ENCODE results near the gene TAL1.

Gene TAL1

DNA sequence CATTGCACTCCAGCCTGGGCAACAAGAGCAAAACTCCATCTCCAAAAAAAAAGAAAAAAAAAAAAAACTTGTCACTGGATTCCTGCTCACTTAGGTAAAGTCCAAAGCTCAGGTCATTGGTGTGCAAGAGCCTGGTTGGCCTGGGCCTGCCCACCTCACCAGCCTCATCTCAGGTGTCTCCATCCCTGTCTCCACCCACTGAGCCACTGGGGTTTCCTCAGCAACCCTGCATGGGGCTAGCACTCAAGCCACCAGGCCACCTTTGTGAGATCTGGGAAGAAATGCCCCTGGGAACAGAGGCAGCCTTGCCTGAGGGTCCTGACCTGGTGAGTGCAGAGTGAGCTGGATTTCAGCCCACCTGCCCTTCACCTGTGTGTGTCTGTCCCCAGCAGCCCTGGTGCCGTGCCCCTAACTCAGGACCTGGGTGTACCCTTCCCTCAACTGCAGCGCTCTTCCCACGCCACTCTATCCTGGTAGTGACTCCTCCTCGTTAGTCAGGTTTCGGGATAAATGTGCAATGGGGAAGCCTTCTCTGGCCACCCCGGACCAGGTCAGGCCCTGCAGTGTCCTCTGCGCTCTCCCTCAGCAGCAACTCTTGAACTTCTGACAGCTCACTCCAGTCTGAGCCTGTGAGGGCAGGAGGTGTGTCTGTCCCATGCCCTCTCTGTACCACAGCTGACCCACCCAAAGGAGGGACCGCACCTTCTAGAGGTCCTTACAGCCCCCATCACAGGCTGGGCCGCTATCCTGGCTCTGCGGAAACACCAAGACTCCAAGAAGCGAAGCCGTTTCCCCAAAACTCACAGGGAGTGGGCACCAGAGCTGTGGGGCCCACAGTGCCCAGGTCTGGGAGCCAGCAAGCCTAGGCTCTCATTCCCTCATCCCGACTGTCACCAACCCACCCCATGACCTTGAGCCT is 45.5 kb downstream of the TAL1 start:
- no peak for DNase-seq

DNA sequence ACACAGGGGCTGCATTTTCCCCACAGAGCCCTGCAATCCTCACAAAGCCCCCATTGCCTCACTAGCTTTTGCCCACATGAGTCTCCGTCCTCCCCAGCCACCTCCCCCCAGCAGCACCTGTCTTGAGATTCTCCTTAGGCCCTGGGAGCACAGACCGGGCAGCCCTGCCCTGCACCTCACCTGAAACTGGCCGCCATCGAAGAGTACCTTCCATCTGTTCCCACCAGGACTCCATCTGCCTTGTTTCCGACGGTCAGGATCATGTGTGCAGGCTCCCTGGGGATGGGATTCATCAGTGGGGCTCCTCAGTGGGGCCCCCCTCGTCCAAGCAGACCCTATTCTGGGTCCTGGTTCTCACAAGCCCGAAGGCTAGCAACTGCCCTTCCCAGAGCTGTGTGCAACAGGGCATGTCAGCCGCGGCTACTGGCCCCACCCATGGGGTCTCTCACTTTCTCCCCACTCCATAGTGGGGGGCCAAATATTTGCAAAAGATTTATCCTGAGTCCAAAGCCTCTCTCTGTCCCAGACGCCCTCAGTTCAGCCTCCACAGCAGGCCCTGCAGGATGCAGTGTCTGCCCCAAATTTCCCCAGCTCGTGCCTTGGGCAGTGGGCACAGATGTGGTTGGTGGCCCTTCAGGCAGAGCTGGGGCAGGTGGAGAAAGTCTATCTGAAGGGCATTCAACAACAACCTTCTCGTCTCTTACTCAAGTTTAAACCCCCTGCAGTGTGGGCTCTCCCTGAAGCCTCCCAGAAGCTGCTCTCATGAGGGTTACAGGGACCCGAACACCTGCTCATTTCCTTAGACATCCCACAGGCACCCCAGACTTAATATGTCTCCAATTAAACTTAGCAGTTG is 47.0 kb downstream of the TAL1 start:
- no peak for DNase-seq

DNA sequence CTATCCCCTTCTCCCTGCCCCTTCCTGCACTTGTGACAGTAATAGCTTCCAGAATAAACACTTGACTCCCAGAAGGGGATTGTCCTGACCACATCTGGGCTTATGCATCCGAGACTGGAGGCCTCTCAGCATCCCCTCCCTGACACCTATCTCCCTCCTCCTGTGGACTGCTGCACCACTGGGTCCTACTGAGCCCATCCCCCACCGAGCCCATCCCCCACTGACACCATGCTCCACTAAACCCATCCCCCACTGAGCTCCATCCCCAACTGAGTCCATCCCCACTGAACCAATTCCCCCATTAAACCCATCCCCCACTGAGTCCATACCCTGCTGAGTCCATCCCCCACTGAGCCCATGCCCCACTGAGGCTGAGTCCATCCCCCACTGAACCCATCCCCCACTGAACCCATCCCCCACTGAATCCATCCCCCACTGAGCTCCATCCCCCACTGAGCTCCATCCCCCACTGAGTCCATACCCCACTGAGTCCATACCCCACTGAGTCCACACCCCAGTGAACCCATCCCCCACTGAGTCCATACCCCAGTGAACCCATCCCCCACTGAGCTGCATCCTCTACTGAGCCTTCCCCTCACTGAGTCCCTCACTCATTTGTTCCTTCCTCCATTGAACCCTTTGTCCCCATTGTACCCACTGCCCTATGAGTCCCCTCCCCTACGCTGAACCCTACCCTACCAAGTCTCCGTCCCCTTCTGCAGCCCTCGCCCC is 47.8 kb downstream of the TAL1 start:
- DNase-seq: no peak

DNA sequence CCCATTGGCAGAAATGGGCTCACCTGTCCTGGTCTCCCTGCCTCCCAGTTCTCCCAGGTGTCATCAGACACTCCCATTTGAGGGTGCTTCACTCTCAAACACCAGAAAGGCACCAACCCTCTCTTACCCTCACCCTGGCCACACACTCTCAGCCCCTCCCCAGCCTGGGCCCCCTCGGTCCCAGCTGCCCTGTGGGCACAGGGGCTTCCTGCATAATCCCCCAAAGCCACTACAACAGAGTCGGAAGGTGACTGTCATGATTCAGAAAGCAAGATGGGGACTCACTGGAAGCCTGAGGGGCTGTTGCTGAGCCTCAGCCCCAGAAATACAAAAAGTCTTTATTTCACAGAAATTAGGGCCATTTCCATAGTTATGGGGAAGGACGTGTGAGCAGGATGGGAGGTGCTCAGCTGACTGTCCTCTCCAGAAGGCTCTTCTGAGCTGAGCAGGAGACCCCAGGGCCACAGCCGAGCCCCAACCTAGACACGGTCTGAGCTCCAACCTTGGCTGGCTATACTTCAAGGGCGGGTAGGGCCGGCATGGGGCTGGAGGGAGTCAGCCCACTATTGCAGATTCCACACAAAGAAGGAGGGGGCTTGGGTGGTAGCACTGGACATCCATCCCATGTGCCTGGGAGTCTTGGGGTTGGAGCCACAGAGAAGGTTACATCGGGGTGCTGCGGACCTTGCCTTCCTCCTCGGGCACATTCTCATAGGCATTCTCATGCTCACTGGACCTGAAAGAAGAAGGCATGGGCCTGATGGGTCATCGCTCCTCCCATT is 48.5 kb downstream of the TAL1 start:
- DNase-seq: no peak

DNA sequence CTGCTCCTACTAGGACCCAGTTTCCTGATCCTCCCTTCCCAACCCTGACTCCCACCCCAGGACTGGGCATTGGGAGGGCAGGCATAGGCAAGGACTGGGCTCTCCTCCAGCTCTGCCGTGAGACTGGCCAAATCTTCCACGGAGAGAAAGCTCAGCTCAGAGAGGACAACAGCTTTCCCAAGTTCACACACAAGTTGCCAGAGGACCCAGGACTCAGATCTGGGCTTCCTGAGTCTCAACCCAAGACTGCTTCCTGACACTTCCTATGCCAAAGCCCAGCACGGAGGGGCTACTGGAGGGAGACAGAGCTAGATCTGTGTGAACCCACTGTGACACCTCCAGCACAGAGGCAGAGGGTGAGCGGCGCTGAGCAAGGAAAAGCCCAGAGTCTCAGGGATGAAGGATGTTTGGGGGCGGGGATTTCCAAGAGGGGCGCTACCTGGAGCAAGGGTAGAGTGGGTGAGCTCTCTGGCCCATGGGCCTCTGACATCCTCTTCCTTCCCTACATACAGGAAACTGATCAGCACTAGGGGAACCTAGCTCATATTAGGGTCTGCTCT is 49.3 kb downstream of the TAL1 start:
- no peak for DNase-seq

DNA sequence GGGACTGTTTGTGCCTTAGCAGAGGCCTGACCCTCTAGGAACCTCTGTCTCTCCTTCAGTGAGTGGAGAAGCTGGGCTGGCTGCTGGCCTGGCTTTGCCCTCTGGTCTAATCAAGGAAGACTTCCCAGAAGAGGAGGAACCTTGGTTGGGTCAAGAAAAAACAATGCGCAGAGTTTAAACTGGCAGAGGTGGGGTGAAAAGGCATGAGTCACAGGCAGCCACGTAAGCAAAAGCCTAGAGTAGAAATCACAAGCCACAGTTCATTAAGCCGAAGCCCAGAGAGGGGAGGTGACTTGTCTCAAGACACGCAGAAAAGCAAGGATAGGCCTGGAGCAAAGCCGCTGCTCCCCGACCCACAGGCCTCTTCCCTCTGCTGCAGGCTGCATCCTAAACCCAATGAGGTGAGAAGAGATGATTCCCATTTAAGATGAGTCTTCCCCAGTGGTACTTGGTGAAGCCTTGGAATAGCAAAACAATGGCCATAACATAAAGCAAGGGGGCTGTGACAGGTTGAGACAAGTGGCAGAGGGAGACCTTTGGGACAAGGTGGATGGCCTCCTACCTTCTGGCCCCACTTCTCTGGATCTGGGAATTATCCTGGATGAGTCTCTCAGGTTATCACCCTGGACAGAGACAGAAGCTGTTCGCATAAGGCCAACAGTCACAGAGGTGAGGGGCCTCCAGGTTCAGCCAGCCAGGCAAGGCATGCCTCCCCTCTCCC is 49.9 kb downstream of the TAL1 start:
- no peak for DNase-seq

DNA sequence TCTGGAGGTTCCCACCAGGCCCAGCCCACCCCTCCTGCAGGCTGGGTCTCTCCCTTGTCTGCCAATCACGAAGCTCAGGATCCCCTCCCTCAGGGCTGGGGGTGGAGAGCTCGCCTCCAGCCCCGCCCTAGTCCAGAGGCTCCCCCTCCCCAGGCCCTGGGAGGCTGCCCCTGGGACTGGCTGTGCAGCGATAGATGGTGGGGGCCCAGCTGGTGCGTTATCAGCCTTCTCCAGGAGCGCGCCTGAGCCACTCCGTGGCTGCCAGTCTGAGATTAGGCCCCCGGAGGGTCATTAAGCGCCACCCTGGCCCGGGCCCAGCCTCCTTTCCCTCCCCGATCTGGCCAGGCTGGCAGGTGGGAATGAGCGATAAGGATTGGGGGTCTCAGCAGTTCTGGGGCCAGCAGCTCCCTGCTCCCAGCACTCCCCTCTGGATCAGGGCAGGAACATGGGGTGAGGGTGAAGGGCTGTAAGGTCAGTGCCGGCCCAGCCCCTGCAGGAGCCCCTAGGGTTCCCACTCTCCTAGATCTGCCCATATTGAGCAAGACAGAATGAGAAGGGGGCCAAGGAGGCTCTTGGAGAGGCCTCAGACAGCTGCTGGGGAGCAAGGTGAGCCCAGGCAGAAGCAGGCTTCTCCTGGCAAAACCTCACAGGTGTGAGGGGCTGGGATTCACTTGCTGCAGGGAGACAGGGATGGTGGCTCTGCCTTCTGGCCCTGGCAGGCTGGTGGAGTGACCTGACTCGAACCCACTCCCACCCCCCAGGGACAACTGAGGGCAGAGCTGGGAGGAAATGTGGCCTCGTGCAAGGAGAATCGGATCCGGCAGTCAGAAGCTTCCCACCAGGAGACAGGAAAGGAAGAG is 50.7 kb downstream of the TAL1 start:
- no peak for DNase-seq

DNA sequence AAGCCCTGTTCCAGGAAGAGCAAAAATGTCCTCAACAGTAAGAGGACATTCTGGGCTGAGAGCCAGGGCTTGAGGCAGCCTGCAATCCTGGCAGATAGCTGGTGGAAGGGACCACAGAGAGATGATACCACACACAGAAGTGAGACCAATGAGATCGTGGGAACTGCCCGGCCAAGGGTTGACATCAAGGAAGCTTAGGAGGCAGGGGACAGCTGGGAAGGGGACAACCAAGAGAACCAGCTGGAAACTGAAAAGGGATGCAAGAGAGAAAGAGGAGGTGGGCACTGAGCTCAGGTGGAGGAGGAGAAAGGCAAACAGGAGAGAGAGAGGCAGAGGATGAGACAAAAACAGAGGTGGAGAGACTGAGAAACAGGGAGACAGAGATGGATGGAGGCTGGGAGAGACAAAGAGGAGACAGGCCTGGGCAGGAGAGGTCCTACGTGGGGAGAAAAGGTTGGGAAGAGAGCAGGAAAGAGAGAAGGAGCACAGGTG is 51.4 kb downstream of the TAL1 start:
- DNase-seq: no peak

DNA sequence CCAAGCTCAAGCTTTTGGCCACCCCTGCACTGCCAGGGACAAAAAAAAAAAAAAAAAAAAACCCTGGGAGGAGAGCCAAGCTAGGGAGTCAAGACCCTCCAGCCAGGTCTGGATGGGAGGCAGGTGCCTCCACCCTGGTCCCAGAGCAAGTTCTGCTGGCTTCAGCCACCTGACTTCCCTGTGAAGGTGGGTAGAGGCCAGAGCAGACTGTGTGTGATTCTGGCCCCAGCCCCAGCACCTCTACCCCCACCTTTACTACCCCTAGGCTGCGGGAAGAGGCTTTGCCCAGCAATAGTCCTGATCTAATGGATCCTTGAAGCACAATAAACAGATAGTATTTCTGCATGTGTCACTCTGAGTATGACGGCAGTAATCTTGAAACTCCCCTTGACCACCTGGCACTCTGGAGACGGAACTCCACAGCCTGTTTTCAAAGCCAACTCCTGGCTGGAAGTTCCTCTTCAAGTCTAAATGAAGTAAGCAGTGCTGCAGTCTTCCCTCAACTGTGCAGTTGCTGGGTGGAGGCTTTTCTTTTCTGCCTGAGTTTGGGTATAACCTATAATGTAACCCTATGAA is 51.9 kb downstream of the TAL1 start:
- no peak for DNase-seq

DNA sequence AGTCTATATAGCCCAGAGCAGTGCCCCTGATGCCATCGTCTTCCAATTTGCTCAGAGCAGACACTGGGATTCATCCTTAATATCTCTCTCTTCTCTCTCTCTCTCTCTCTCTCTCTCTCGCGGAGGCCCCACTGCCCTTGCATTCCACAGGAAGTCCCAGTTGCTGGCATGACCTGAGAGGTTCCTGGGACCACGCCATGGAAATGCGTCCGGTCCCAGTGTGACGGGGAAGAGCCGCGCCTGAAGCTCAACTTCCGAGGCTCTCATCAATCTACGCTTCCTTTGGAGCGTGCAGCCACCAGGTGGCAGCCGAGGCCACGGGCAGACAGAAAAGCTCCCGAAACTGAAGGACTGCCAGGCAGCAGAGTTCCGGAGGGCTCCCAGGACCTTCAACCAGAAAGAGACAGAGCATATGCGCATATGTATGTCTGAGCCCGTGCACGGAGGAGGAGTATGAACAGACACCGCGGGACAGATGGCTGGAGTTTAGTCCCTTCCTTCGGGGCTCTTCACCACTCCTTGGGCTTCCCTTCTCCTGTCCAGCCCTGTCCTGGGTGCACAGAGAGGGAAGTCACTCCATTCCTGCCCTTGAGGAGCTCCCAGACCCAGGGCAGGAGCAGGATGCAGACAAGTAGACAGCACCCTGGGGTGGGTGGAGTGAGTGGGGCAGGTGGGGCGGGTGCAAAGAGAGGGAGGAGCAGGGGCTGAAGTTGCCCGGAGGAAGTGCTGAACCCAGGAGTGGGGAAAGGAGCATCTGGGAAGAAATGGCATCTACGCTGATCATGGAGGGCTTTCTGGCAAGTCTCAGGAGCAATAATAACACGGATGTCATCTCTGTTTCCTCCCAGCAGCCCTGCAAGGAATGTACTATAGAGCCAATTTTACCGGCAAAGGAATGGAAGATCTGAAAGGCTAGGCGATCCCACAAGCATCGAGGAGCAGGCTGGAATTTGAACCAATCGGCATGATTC is 52.7 kb downstream of the TAL1 start:
- DNase-seq: peak; percentile 78

DNA sequence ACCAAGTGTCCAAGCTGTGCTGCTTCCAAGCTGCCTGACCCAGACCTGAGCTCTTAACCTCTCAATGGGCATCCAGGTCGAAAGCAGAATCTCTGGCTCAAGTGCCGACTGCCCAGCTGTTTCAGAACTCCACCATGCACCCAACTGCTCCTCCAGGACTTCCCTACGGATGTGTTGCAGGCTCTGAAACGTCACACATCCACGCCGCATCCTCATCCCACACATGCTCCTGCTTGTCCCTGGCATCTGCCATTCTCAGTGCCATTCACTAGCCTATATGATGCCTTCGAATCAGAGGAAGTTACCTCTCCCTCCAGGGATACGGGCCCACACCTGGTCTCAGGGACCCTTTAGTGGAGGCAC is 53.4 kb downstream of the TAL1 start:
- DNase-seq: no peak

DNA sequence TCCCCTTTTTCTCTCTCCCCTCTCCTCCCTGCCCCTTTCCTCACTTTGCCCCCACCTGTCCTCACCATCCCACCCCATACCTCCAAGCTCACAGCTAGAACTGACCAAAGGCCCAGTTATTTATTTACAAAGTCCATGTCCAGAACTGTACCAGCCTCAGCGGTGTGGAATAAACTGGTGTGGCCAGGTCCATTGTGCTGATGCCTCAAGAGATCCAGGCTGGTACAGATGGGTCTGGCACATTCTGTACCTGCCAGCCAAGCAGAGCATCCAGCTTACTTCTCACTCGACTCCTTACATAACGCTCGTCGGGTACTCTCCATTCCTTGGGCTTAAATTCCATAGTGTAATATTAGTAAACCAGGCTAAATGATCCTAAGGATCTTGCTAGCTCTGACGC is 54.0 kb downstream of the TAL1 start:
- DNase-seq: no peak

DNA sequence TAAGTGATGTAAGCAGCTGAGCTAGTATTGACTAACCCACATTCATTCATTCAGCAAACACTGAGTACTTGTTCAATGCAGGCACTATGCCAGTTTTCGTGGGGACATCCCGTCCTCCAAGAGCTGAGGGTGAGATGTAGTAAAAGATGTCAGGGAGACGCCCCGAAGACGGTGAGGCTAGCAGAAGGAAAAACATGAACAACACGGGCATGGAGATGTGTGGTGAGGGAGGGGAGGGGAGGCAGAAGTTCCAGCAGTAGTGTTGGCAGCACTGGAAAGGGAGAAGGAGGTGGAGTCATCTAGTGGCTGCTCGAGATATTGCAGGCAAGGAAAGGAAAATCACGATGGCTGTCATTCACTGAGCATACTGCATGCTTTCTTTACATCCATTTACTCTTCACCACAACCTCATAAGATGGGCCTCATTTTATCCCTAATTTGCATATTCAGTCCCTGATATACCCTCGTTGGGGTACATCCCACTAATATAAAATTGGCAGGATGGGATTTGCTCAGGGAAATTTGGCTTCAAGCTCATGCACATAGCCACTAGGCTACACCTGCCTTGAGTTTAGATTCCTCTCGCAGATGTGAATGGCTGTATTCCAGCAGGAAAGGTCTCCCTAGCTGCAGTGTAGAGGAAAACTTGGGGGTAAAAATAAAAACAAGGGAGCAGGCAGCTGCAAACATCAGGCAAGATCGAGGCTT is 56.6 kb downstream of the TAL1 start:
- peak; percentile 50 for DNase-seq

DNA sequence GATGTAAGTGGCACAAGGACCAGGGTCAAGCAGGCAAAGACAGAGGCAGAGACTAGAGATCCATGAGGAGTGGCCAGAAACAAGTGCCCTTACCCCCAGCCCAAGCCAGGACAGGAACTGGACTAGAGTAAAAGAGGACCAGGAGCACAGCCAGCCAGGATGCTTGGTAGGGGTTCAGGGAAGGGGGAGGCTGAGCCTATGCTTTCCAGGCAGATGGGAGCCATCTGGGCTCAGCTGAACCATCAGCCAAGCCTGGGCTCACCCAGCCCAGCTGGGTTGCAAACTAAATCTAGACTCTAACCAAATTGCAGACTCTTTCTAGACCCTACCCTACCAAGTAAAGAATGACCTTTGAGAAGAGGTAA is 57.4 kb downstream of the TAL1 start:
- no peak for DNase-seq

DNA sequence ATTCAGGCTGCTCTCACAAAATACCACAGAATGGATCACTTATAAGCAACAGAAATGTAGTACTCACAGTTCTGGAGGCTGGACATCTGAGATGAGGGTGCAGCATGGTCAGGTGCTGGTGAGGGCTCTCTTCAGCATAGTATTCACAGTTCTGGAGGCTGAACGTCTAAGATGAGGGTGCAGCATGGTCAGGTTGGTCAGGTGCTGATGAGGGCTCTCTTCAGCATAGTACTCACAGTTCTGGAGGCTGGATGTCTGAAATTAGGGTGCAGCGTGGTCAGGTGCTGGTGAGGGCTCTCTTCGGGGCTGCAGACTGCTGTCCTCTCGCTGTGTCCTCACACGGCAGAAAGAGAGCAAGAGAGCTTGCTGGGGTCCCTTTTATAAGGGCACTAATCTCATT is 59.2 kb downstream of the TAL1 start:
- no peak for DNase-seq
